ENCODE measurements around the gene GPS1.

Gene GPS1

DNA sequence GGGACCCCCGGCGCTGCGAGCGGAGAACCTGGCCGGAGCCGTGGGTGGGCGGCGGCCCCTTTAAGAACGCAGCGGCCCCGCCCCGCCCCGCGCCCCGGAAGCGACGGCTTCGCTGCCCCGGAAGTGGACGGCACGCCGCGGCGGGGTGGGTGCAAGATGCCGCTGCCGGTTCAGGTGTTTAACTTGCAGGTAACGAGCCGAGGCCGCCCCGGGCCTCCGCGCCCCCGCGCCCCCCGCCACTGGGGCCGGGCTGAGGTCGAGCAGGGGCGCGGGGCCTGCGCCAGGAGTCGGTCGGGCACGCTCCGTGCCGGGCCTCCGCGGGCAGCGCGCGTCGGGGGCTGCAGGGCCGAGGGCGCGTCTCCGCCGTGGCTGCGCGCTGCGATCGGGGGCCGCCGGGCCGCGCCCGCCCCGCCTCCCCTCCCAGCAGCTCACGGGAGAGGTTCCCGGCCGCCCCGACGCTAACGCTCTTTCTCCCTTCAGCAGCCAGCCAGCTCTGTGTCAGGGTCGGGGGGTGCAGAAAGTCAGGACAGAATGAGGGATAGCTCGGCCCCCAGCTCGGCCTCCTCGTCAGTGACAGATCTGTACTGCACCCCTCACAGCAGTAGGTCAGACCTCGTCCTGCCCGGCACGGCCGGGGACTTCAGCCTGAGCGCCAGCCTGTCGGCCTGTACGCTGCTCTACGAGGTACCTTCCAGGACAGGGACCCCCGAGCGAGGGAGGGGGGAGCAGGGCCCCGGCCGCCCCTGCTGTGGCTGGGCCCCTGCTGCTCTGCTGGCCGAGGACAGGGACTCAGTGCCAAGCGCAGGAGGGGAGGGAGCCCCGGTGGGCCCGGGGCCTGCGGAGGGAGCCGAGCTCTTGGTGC, at the start of gene GPS1, which contains the start of gene RFNG:
Gene GPS1 (plus strand): TSS at position 123 of the 862 bp plus-strand sequence. CDS start 34 bp downstream, at position 157.
Gene RFNG (minus strand): TSS at position 36 of the 862 bp plus-strand sequence. CDS start 45 bp downstream, outside the sequence.
- peak; percentile 74 for DNase-seq (ENCODE audit: low spot score)

DNA sequence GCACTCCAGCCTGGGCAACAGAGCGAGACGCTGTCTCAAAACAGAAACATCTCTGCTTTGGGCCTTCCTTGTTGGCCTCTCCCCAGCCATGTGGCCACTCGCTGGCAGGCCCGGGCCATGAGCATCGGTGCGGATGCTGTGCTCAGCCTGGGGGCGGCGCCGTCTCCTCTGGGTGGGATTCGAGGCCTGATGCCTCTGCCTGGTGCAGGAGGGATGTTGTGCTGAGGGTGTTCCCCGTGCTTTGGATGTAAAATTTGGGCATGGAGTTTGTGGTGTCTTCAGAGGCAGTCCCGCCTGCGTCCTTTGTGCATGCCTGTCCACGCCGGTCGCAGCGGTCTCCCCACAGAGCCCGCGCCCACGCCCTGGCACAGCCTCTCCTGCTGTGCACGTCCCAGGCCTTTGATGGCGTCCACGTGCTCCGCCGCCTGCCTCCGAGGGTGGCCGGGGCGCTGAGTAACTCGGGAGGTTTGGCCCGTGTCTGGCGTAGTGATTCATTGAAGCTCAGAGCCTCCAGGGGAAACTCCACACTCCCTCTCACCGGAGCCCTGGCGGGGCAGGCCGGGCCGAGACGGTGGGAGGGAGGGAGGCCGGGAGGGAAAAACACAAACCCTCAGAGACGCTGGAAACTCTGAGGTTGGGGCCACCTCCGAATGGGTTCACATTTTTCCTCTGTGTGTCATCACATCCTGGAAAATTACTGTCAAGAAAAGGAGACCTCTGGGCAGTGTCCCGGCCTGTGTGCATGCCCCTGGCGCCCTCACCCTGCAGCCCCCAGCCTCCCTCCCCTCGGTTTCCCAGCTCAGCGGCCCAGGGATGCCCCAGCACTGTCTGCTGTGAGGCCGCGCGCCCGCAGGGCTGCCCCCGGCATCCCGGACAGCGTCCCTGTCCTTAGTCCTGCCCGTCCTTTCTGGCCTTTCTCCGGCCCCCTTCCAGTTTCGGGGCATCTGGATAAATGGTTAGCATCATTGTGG, 48.0 kb upstream of the GPS1 start:
- no peak for DNase-seq (ENCODE audit: low spot score)

DNA sequence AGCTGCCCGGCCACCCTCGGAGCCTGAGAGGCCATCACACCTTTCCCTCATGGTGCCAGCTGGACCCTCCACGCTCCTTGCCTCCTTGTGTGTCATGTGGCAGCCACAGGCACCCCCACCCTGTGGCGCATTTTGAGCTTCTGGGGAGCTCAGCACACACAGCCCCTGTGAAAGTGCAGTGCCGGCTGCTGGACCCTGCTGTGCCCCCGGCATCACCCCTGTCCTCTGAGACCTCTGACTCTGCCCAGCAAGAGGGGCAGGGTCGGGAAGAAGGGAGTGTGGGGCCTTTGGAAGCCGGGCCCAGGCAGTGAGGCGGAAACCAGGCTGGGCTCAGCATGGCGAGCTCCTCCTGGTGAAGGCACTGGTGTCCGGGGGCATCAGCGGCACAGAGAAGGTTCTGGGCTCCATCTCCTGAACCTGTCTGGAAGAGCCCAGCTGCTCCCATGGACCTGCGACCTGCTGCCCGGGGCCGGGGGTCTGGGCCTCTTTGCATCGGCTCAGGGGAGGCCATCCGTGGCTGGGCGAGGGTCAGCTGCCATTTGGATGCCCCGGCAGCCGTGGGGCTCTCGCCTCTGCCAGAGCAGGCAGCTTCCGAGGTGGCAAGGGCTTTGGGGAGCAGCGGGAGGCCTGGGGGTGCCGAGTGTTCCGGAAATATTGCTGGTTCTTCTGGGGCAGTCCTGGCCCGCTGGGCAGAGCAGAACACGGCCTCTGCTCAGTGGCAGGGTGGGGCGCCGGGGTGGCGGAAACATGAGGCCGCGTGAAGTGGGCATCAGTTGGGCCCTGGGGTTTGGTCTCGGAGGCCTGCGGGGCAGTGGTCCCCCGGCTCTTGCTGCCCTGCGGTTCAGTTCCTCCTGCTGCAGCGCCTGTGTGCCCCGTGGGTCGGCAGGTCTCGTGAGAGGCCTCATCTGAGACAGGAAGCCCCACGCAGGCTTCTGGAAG, 46.9 kb upstream of the GPS1 start:
- no peak for DNase-seq (ENCODE audit: low spot score)

DNA sequence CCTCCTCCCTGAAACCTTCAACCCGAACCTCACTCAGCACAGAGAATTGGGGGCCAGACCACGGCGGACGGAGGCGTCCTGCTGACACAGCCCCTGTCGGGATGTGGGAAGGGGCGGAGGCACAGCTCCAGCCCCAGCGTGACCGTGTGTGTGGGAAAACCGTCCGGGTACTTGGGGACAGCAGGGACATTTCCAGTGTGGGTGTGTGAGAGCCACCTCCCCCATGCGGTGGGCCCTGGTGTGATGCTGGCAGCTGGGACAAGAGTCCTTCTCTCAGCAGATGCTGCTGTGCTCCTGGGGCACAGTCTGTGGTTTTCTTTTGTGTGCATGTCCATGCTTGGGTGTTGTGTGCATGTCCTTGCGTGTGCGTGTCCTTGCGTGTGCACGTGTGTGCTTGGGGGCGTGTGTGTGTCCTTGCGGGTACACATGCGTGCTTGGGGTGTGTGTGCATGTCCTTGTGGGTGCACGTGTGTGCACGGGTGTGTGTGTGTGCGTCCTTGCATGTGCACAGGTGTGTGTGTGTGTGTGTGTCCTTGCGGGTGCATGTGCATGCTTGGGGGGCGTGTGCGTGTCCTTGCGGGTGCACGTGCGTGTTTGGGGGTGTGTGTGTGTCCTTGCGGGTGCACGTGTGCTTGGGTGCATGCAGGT, 45.9 kb upstream of the GPS1 start:
- DNase-seq (ENCODE audit: low spot score) = no peak

DNA sequence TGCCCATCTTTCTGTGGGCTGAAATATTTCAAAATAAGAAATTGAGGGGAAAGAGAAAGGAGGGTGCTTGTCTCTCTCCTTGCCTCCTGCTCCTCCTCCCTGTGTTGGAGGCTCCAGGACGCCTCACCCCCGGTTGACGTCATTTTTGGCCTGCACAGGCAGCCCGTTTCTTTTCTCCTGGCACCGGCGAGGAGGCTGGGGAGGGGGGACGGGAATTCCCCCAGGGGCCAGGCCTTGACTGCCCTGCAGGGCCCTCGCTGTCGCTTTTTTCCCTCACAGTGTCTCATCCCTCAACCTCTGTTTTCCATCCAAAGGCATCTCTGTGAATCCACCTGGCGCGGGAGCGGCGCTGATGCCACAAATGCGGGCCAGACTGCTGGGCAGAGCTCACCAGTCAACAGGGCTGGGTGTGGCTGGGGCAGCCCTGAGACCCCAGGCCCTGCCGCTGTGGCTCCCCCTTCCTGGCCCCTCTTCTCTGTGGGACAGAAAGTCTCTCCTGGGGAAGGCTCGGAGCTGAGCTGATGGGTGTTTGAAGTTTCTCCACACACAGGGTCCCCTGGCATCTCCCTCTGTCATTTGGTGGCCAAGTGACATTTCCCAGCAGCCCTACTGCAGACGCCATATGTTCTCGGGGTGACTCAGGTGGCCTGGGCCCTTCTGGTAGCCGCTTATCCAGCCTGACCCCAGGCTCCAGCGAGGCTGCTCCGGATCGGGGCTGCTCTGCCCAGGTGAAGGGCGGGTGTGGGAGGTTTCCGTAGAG, 45.0 kb upstream of the GPS1 start:
- no peak for DNase-seq (ENCODE audit: low spot score)

DNA sequence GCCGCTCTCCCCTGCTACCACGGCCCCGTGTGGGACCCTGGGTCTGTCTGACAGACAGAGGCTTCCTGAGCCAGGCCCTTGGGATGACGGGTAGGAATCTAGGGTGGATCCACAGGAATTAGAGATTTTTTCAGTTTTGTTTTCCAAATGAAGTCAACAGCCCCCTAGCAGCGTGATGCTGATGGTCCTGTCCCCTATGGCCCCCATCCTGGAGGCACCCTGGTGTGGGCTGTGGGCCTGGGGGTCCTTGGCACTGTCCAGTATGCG, 44.5 kb upstream of the GPS1 start:
- DNase-seq (ENCODE audit: low spot score) = no peak

DNA sequence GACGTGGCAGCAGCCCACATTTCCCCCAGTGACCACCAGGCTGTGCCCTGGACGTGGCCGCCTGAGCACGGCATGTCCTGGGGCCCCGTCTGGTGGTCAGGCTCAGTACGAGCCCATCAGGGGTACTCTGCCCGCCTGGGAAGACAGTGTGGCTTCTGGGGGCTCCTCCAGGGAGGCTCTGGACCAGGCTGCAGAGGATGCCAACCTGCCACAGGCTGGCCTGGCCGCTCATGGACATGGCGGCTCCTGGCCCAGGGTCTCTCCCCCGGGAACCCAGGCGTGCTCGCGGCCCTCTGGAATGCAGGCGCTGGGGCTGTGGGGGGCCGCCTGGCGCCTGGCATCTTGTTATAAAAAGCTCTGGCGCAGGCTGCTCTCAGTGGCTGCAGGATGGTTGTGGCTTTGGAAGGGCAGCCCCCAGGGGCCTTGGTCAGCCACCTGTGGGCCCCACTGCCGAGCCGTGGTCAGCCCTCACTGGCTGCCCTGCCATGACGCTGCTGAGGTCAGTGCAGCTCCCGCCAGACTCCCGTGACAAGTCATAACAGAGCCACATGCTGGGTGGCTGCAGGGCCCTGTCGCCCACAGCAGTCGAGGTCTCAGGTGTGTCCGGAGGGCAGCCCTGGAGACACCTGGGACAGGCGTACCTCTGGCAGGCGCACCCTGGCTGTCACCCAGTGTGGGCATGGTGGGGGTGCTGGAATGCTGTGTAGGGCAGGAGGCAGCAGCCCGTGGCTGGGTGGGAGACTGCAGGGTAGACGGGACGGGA, 44.0 kb upstream of the GPS1 start:
- no peak for DNase-seq (ENCODE audit: low spot score)

DNA sequence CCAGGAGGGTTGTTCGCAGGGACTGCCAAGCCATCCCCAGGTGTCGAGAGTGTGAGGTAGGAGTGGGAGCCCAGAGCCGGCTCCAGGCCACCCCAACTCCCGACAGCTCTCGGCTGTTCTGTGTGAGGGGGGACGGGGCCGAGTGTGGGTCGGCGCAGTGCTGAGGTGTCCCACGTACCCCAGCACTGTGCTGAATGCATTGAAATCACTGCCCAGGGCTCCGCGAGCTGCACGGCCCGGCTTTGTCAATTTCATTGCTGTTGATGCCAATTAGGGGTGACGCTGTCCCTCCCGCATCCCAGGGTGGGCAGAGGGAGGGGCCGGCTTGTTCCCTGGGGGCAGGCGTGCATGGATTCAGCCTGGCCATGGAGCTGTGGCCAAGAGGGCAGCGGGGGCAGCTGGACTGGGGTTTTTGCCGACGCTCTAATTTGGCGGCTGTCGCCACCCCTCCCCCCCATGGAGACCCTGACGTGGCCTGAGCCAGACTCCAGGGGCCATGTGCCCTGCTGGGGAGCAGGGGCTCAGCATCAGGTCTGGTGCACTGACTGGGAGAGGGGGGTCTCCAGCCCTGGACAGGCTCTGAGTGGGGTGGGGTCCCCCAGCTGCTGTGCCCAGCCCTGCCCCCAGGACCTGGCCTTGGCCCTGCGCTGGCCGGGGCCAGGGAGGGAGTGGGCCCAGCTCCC, 43.3 kb upstream of the GPS1 start:
- no peak for DNase-seq (ENCODE audit: low spot score)

DNA sequence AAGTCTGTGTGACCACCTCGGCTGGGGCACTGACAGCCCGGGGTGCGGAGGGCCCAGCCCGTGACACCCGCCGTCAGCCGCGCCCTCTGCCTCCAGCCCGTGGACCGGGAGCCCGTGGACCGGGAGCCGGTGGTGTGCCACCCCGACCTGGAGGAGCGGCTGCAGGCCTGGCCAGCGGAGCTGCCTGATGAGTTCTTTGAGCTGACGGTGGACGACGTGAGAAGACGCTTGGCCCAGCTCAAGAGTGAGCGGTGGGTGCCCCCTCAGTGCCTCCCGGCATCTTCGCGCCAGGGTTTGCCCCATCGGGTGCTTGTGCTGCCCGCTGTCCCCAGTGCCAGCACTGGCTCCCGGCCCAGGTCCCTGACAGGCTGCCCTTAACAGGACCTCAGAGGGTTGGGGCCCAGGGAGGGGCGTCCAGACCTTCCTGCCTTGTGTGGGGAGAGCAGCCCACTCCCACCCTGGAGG, 42.7 kb upstream of the GPS1 start:
- DNase-seq (ENCODE audit: low spot score) = no peak

DNA sequence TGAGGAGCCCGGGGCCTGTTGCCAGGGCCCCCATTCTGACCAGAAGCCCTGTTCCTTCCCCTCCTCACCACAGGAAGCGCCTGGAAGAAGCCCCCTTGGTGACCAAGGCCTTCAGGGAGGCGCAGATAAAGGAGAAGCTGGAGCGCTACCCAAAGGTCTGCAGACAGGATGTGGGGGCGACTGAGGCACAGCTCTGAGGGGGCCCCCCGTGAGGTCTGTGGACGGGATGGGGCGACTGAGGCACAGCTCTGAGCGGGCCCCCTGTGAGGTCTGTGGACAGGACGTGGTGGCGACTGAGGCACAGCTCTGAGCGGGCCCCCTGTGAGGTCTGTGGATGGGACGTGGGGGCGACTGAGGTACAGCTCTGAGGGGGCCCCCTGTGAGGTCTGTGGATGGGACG, 42.3 kb upstream of the GPS1 start:
- no peak for DNase-seq (ENCODE audit: low spot score)

DNA sequence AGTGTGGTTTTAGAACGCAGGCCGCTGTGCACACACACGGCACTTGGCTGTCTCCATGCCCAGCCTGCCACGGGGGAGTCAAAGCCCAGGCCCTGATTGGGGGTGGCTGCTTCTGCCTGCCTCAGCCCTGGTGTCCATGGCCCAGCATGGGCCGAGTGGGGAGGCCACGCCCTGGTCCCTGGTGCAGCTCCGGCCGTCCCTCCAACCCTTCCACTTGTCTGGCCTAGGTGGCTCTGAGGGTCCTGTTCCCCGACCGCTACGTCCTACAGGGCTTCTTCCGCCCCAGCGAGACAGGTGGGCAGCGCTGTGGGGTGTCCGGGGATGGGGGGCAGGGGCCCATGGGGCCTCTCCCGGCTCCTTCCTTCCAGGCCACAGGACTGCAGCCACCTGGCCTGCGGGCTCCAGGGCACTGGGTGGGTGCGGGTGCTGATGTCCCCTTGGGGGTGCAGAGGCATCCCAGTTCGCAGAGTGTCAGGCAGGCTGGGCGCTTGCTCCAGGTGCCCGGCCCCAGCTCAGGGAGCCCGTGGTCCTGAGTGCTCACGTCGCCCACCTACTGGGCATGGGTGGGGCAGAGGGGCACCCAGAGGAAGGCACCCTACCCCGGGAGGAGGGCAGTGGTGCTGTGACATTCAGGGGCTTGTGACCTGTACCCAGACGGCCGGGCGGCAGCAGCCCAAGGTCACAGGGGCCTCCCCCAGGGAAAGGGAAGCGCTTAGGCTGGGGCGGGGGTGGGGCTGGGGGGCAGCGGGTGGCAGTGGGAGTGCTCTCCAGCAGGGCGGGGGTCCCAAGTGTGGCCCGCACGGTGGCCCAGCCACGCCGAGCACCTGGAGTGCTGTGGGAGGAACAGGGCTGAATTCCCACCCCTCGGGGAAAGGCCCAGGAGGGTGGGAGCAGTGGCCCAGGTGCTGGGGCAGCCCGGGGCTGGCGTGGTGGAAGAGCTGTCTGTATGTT, 40.8 kb upstream of the GPS1 start:
- no peak for DNase-seq (ENCODE audit: low spot score)

DNA sequence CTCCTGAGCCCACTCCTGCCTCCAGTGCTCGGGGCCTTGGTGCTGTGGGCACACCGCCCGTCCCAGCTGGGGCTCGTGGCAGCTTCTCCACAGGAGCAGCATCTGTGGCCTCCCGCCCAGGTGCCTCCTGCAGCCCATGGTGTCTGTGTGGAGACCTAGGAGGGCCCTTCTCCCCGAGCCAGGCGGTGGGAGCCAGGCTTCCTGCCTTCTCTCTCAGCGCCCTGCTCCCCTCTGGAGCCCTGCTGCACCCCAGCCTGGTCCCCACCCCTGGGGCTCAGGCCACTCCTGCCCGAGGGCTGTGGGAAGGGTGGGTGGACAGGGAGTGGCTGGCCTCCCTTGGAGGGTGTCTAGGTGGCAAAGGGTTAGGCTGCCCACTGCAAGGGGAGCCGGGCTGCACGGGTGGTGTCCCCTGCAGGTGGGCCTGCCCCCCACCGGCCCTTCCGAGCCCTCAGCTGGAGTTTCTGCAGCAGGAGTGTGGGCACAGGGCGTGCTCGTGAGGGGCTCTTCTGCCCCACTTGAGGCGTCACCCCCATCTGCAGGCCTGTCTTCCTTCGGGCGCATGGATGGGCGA, 40.0 kb upstream of the GPS1 start:
- DNase-seq (ENCODE audit: low spot score) = no peak

DNA sequence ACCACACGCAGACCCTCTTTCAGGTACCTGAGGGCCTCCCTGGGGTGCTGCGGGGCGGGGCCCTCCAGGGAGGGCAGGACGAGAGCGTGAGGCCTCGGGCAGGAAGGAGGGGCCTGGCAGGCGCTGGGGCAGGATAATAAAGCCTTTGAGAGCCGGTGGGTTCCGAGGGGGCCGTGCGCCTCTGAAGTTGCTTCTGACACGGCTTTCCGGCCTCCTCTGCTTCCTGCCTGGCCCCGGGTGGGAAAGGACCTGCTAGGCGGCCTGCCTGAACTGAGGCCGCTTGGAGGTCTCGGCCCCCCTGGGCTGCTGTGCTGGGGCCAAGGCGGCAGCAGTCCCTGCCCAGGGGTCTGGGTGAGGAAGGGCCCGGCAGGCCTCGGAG, 39.4 kb upstream of the GPS1 start:
- no peak for DNase-seq (ENCODE audit: low spot score)

DNA sequence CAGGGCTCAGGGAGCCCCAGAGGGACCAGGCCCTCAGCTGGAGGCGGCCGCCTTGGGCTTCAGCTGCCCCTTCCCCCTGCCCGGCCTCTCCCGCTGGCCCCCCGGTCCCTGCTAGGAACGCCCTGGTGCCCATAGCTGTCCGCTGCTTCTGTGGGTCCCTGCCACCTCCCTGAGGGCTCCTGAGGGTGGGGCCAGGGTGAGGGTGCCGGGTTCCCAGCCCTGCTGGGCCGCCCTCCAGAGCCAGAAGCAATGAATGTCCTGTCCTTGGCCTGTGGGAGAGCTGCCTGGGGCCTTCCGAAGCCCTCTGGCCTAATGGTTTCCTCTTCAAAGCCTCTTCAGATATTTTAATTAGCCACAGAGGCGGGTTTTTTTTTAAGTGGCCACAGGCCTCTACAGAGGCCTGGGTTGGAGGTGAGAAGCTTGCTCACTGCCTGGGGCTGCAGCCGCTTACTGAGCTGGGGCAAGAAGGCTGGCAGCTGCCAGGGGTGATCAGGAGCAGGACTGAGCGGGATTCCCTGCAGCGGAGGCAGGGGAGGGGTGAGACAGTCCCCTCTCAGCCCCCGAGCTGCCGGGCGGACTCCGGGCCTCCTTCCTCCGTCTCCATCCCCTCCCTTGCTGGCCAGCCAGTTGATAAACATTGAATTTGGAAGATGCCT, 38.9 kb upstream of the GPS1 start:
- no peak for DNase-seq (ENCODE audit: low spot score)

DNA sequence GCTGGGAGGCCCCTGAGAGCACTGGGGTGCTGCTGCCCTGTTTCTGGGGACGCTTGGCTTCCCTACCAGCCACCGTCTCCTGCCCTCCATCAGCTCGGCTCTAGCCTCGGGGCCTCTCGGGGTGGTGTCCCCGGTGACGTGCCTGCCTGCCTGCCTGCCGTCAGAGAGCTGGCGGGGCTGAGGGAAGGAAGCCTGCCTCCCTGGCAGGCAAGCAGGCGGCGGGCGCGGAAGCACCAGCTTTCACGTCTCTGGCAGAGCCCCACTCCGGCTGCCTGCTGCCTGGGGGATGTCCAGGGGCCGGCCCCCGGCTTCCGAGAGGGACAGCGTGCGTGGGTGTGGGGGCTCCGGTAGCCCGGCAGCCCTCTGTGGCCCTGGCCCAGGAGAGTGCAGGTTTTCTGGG, 38.4 kb upstream of the GPS1 start:
- no peak for DNase-seq (ENCODE audit: low spot score)

DNA sequence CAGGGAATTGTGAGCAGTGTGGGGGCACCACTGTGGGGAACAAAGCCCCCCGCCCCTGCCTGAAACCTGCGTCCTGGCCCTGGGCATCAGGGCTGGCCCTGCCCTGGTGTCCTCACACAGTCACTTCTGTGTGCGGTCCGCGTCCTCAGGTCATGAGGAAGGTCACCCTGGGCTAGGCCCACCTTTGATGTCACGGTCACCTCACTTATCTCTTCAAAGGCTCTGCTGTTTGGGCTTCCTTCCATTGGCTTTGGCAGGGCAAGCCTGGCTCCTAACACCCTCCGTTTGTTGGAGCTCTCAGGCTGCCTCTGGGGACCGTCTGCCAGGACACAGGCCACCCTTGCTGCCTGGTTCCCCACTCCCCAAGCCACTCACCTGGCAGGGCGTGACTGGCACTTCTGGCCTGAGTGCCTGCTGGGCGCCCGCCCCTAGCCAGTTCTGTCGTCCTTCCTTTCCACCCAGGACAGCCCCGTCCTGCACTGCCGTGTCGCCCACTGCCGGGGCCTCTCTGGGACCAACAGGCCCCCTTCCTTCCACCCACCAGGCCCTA, 37.9 kb upstream of the GPS1 start:
- DNase-seq (ENCODE audit: low spot score) = no peak

DNA sequence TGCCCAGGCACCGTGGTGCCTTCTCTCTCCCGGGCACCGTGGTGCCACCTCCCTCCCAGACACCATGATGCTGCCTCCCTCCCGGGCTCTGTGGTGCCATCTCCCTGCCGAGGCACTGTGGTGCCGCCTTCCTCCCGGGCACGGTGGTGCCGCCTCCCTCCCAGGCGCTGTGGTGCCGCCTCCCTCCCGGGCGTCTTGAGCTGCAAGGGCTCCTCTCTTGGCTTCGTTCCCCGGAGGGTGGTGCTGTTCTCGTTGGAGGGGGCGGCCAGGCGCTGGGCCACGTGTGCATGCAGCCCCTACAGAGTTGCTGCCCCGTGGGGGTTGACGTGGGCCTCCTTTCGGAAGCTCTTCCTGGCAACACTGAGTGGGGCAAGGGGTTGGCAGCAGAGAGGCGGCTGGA, 37.3 kb upstream of the GPS1 start:
- DNase-seq (ENCODE audit: low spot score) = no peak
